ENCODE results near the gene NCR3LG1. TPM values are rescaled to one million over a fixed set of nuclear protein-coding genes. Genes with fewer than 3 reads are reported as not detected.

Gene NCR3LG1, protein sequence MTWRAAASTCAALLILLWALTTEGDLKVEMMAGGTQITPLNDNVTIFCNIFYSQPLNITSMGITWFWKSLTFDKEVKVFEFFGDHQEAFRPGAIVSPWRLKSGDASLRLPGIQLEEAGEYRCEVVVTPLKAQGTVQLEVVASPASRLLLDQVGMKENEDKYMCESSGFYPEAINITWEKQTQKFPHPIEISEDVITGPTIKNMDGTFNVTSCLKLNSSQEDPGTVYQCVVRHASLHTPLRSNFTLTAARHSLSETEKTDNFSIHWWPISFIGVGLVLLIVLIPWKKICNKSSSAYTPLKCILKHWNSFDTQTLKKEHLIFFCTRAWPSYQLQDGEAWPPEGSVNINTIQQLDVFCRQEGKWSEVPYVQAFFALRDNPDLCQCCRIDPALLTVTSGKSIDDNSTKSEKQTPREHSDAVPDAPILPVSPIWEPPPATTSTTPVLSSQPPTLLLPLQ
- total RNA-seq, result 1 to 10 TPM; 4.6 to 6.5 (median 5.3) TPM

DNA sequence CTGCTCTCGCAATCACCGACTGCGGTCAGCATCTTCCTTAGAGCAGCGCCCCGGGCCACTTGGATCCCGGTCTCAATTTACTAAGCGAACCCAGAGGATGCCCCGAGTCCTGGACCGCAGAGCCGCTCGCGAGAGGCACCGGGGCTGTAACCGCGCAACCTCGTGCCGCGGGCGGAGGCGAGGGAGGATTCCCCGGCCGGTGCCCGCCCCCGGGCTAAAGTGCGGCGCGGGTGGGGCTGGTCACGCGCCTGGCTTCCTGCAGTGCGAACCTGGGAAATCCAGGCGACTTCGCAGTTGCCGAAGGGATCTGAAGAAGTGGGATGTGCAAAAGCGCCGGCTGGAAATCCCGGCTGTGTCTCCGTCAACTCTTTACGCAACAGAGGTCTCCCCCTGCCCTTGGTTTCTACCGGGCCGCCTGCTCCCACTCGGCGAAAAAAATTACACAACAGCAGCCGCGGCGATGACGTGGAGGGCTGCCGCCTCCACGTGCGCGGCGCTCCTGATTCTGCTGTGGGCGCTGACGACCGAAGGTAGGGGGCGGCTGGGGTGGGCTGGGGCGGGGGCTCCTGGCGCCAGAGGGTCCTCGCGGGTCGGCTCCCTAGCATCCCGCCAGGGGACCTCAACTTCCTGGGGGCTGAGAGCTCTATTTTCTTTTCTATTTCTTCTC, at the start of gene NCR3LG1:
Gene NCR3LG1, plus strand, starts transcription at position 291 of the 667 bp plus-strand sequence. Its CDS starts 170 bp downstream, at position 461.
- peak within 1 kb of the TSS; percentile 39 for H3K4me3 ChIP-seq (ENCODE audit: low read depth, poor library complexity, severe bottlenecking)
- peak; percentile 29 to 93 for DNase-seq (ENCODE audit: low spot score in 2 of 2)
- TF ChIP-seq, protein P1, sequence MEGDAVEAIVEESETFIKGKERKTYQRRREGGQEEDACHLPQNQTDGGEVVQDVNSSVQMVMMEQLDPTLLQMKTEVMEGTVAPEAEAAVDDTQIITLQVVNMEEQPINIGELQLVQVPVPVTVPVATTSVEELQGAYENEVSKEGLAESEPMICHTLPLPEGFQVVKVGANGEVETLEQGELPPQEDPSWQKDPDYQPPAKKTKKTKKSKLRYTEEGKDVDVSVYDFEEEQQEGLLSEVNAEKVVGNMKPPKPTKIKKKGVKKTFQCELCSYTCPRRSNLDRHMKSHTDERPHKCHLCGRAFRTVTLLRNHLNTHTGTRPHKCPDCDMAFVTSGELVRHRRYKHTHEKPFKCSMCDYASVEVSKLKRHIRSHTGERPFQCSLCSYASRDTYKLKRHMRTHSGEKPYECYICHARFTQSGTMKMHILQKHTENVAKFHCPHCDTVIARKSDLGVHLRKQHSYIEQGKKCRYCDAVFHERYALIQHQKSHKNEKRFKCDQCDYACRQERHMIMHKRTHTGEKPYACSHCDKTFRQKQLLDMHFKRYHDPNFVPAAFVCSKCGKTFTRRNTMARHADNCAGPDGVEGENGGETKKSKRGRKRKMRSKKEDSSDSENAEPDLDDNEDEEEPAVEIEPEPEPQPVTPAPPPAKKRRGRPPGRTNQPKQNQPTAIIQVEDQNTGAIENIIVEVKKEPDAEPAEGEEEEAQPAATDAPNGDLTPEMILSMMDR (IDR thresholded peaks at IDR 0.05), result no peak
- no peak for TF ChIP-seq POLR2A (IDR thresholded peaks at IDR 0.05)
- 2% methylated on average over 47 to 51 of the region's 61 CpGs for WGBS, 2 donors
- intact Hi-C loops (cut with DNase I; ENCODE audit: low total_unique reads), result loop anchor here (5.0 kb wide), 1 partner anchor 114 kb away; no protein-coding TSS in a partner anchor

- TF ChIP-seq, protein P1 (IDR thresholded peaks at IDR 0.05), result no peak
- no peak for TF ChIP-seq POLR2A (IDR thresholded peaks at IDR 0.05)
- WGBS, 2 donors, result 90 to 95% methylated on average over 8 of the region's 8 CpGs
- intact Hi-C loops (cut with DNase I; ENCODE audit: low total_unique reads), result no loop called here
- no peak for DNase-seq (ENCODE audit: low spot score in 2 of 2)
- H3K4me3 ChIP-seq (ENCODE audit: low read depth, poor library complexity, severe bottlenecking), result no peak overlapping the region
These were observed 38.0 kb upstream of the NCR3LG1 start for GRCh38 chr11:17313349-17314231.

GRCh38 chr11:17314232-17314547, 37.4 kb upstream of the NCR3LG1 start:
- DNase-seq (ENCODE audit: low spot score in 2 of 2), result no peak
- intact Hi-C loops (cut with DNase I; ENCODE audit: low total_unique reads), result no loop called here
- H3K4me3 ChIP-seq (ENCODE audit: low read depth, poor library complexity, severe bottlenecking), result no peak overlapping the region
- WGBS, 2 donors, result 20 to 31% methylated on average over 1 of the region's 1 CpG
- TF ChIP-seq, protein P1 (IDR thresholded peaks at IDR 0.05), result no peak
- no peak for TF ChIP-seq POLR2A (IDR thresholded peaks at IDR 0.05)

GRCh38 chr11:17314904-17315426, 36.6 kb upstream of the NCR3LG1 start:
- intact Hi-C loops (cut with DNase I; ENCODE audit: low total_unique reads), result no loop called here
- DNase-seq (ENCODE audit: low spot score in 2 of 2), result no peak
- H3K4me3 ChIP-seq (ENCODE audit: low read depth, poor library complexity, severe bottlenecking), result no peak overlapping the region
- TF ChIP-seq, protein P1 (IDR thresholded peaks at IDR 0.05), result no peak
- TF ChIP-seq POLR2A (IDR thresholded peaks at IDR 0.05), result no peak
- 82 to 88% methylated on average over 1 of the region's 1 CpG for WGBS, 2 donors

DNA sequence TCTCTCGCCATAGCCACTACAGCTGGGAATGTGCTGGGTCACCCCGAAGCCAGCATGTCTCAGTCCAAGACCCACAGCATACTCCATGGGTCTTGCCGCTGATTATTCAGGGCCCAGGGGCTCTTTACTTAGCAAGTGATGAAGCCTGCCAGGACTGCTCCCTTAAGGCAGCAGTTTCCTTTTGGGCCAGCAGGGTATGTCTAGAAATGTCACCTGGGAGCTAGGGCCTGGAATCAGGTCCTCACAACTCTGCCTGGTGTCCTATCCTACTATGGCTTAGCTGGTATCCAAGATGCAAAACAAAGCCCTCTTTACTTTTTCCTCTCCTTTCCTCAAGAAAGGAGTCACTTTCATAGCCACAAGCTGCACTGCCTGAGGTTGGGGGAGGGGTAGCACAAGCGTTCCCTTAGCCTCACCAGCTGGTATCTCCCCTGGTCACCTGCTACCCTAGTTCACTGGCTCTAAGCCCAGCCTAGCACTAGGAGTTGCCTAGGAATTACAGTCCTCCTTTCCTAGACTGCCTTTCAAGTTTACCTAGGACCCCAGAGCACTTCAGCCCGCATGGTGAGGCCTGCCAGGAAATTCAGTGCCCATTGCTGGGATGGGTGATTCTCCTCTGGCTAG, 22.6 kb upstream of the NCR3LG1 start:
- no peak for DNase-seq (ENCODE audit: low spot score in 2 of 2)
- no peak for TF ChIP-seq POLR2A (IDR thresholded peaks at IDR 0.05)
- intact Hi-C loops (cut with DNase I; ENCODE audit: low total_unique reads), result no loop called here
- WGBS, 2 donors, result 94 to 98% methylated on average over 5 of the region's 5 CpGs
- H3K4me3 ChIP-seq (ENCODE audit: low read depth, poor library complexity, severe bottlenecking), result no peak overlapping the region
